PC-3 (cell line): Measurements from ENCODE around the gene ZNF488. TPM values are rescaled to one million over a fixed set of nuclear protein-coding genes. Genes with fewer than 3 reads are reported as not detected.

Experiments used
- ATAC-seq: fragments of 200-7000 bp; cut with Tn5 transposase; 2 replicates; pipeline ENCODE4 v1.9.1; 2020; ENCODE audit warnings: mild to moderate bottlenecking, moderate library complexity
- BruUV-seq: library from RNA; stranded (reverse); fragments of 400-500 nt; replicated peaks from 2 replicates; lab custom pipeline; 2021; lab: Mats Ljungman, UMichigan
- CTCF ChIA-PET: fragments of 300-600 bp; sonication (Branson Sonifier 250); formaldehyde crosslinking; loops from one replicate; lab custom pipeline; 2022; ENCODE audit warnings: antibody characterized with exemption; lab: Charles Lee
- POLR2A ChIA-PET: fragments of 300-600 bp; sonication (Branson Sonifier 250); formaldehyde crosslinking; loops from one replicate; lab custom pipeline; 2022; ENCODE audit warnings: antibody characterized with exemption; ENCODE audit not compliant: unreplicated experiment; lab: Charles Lee
- DNase-seq: peaks from one replicate; pipeline ENCODE4 v3.0.0-alpha.2; 2015
- H2AFZ ChIP-seq: fragments of 300-600 bp; sonication (generic); 2 replicates; pipeline ENCODE4 v1.6.0; 2016; ENCODE audit warnings: antibody characterized with exemption, low read length
- H3F3A ChIP-seq: fragments of 300-600 bp; sonication (generic); one replicate; pipeline ENCODE4 v1.6.0; 2017; ENCODE audit warnings: antibody characterized with exemption, low read length, control low read depth, mild to moderate bottlenecking; ENCODE audit not compliant: unreplicated experiment
- H3K27ac ChIP-seq: fragments of 300-600 bp; sonication (generic); 2 replicates; pipeline ENCODE4 v1.5.1; 2016; ENCODE audit warnings: mild to moderate bottlenecking, low read length
- H3K27me3 ChIP-seq: fragments of 300-600 bp; sonication (generic); 2 replicates; pipeline ENCODE4 v1.6.1; 2016; ENCODE audit warnings: low read length, mixed read lengths
- H3K36me3 ChIP-seq: fragments of 300-600 bp; sonication (generic); 2 replicates; pipeline ENCODE4 v1.6.1; 2016; ENCODE audit warnings: low read depth, mixed run types, low read length, mixed read lengths
- H3K4me1 ChIP-seq: fragments of 300-600 bp; sonication (generic); 2 replicates; pipeline ENCODE4 v1.5.1; 2016; ENCODE audit warnings: low read length; ENCODE audit not compliant: insufficient read depth
- H3K4me2 ChIP-seq: fragments of 300-600 bp; sonication (generic); 2 replicates; pipeline ENCODE4 v1.6.0; 2016; ENCODE audit warnings: low read length
- H3K4me3 ChIP-seq: fragments of 300-600 bp; sonication (generic); 2 replicates; pipeline ENCODE4 v1.5.1; 2016; ENCODE audit warnings: mild to moderate bottlenecking, low read length, mixed read lengths
- H3K79me2 ChIP-seq: fragments of 300-600 bp; sonication (generic); 2 replicates; pipeline ENCODE4 v1.6.1; 2017; ENCODE audit warnings: low read length, mixed read lengths
- H3K9ac ChIP-seq: fragments of 300-600 bp; sonication (generic); 2 replicates; pipeline ENCODE4 v1.6.0; 2016; ENCODE audit warnings: mild to moderate bottlenecking, low read length
- H3K9me2 ChIP-seq: fragments of 300-600 bp; sonication (generic); replicated peaks from 2 replicates; pipeline ENCODE4 v1.6.1; 2016; ENCODE audit warnings: mixed run types, low read length, mixed read lengths
- H3K9me3 ChIP-seq: fragments of 300-600 bp; sonication (generic); 2 replicates; pipeline ENCODE4 v1.6.1; 2016; ENCODE audit warnings: low read length, mixed read lengths
- H4K20me1 ChIP-seq: fragments of 300-600 bp; sonication (generic); 2 replicates; pipeline ENCODE4 v1.6.1; 2016; ENCODE audit warnings: low read length, mixed read lengths
- CTCF ChIP-seq: fragments of 300-600 bp; sonication (generic); conservative IDR thresholded peaks from 2 replicates; pipeline ENCODE4 v1.5.1; 2017; ENCODE audit warnings: antibody characterized with exemption, low read depth, mild to moderate bottlenecking, low read length
- EZH2 ChIP-seq: fragments of 300-600 bp; sonication (generic); IDR thresholded peaks from one replicate; pipeline ENCODE4 v1.6.1; 2017; ENCODE audit warnings: antibody characterized with exemption, mild to moderate bottlenecking, low read length; ENCODE audit not compliant: unreplicated experiment
- EZH2phosphoT487 ChIP-seq: fragments of 300-600 bp; sonication (generic); IDR thresholded peaks from 2 replicates; pipeline ENCODE4 v1.6.1; 2018; ENCODE audit warnings: mild to moderate bottlenecking, antibody characterized with exemption, low read length, borderline replicate concordance
- intact Hi-C: fragments of 100-400 bp; cut with micrococcal nuclease; formaldehyde crosslinking; loops from 2 replicates; pipeline ENCODE4 v1.9.0; 2023
- total RNA-seq: library from RNA; depleted of rRNA; stranded (reverse); fragments of >200 nt; gene quantifications from 2 replicates; pipeline ENCODE4 v1.2.3, GENCODE V29; 2014

Gene ZNF488
- total RNA-seq, 1 experiment from 2014 or later = 1.7 TPM

- H4K20me1 ChIP-seq = no peaks in the 10 kb centered on the region
- no peaks in the 10 kb centered on the region for H3K9me3 ChIP-seq
- H3F3A ChIP-seq = no peaks in the 10 kb centered on the region
- no peak overlapping the region for H3K4me2 ChIP-seq
- DNase-seq = no peak
- H3K9me2 ChIP-seq = no peaks in the 10 kb centered on the region
- H3K27me3 ChIP-seq = peaks cover 5% of the 10 kb centered on the region
- POLR2A ChIA-PET = no interaction called here
- BruUV-seq = no TSS peak
- peaks cover 9% of the 10 kb centered on the region; the same call in 1 of the 2 replicates for H3K4me1 ChIP-seq
- no peak overlapping the region for H3K9ac ChIP-seq
- H3K4me3 ChIP-seq = no peak overlapping the region
- CTCF ChIA-PET = no interaction called here
- no peak for ATAC-seq
- H3K27ac ChIP-seq = no peak overlapping the region
- intact Hi-C loops = no loop called here
- H3K36me3 ChIP-seq = no peaks in the 10 kb centered on the region
- no peak overlapping the region for H2AFZ ChIP-seq
- TF ChIP-seq CTCF = no peak
- no peak for TF ChIP-seq EZH2
- TF ChIP-seq EZH2phosphoT487 = no peak
- no peaks in the 10 kb centered on the region for H3K79me2 ChIP-seq
Measured at GRCh38 chr10:47329855-47330254, 54.2 kb downstream of the ZNF488 start.

- Histone ChIP-seq H2AFZ (0 out of 2 replicates have a peak overlapping the region, but pooled peaks have one; percentile 48), H3F3A (no peaks in the 10 kb centered on the region), H3K27ac (no peak overlapping the region), H3K79me2 (no peaks in the 10 kb centered on the region), H3K36me3 (no peaks in the 10 kb centered on the region), H3K4me2 (no peak overlapping the region), H3K4me1 (peaks cover 9% of the 10 kb centered on the region; the same call in 1 of the 2 replicates), H4K20me1 (no peaks in the 10 kb centered on the region), H3K9me2 (no peaks in the 10 kb centered on the region), H3K27me3 (no peaks in the 10 kb centered on the region), H3K4me3 (no peak overlapping the region), H3K9me3 (no peaks in the 10 kb centered on the region), H3K9ac (no peak overlapping the region)
- ChIA-PET POLR2A (no interaction called here), CTCF (no interaction called here)
- DNase-seq (no peak), ATAC-seq (no peak)
- no TSS peak for BruUV-seq
- intact Hi-C loops = no loop called here
- TF ChIP-seq EZH2phosphoT487 (no peak), EZH2 (no peak), CTCF (no peak)
Measured at GRCh38 chr10:47326927-47327330, 57.2 kb downstream of the ZNF488 start.

- intact Hi-C loops = no loop called here
- H3F3A ChIP-seq = no peaks in the 10 kb centered on the region
- no peaks in the 10 kb centered on the region for H4K20me1 ChIP-seq
- ATAC-seq = peak; percentile 80
- H3K9me2 ChIP-seq = no peaks in the 10 kb centered on the region
- TF ChIP-seq EZH2phosphoT487 (no peak), EZH2 (no peak), CTCF (no peak)
- BruUV-seq = no TSS peak
- H3K4me2 ChIP-seq = no peak overlapping the region
- H3K79me2 ChIP-seq = no peaks in the 10 kb centered on the region
- ChIA-PET CTCF (no interaction called here), POLR2A (no interaction called here)
- no peaks in the 10 kb centered on the region for H3K36me3 ChIP-seq
- no peaks in the 10 kb centered on the region for H3K27me3 ChIP-seq
- peak; percentile 61 for DNase-seq
- H2AFZ ChIP-seq = 0 out of 2 replicates have a peak overlapping the region, but pooled peaks have one; percentile 48
- peaks cover 9% of the 10 kb centered on the region; the same call in 1 of the 2 replicates for H3K4me1 ChIP-seq
- H3K9ac ChIP-seq = no peak overlapping the region
- no peaks in the 10 kb centered on the region for H3K9me3 ChIP-seq
- H3K27ac ChIP-seq = no peak overlapping the region
- no peak overlapping the region for H3K4me3 ChIP-seq
Measured at GRCh38 chr10:47326306-47326926, 57.7 kb downstream of the ZNF488 start.
